Gastrocnemius medialis (tissue), 4 donors: ENCODE data around the gene CCSER1.

Experiments
- CTCF ChIP-seq, 5 experiments: fragments of 450-650 bp in 3 of 5; fragments of 200-600 bp in 2 of 5; sonication (generic) in 2 of 5; IDR thresholded peaks in 4 of 5; conservative IDR thresholded peaks in 1 of 5; 1 replicate in 4 of 5; 2 replicates in 1 of 5; pipeline ENCODE4 v1.5.1; 2016 to 2019; ENCODE audit warnings: antibody characterized with exemption in 5 of 5, mild to moderate bottlenecking in 3 of 5, moderate library complexity in 3 of 5
- POLR2A ChIP-seq, 2 donors: fragments of 450-650 bp; IDR thresholded peaks; one replicate each; pipeline ENCODE4 v1.6.1; 2017; ENCODE audit warnings: antibody characterized with exemption in 2 of 2, mild to moderate bottlenecking in 2 of 2, moderate library complexity in 2 of 2

- TF ChIP-seq POLR2A (IDR thresholded peaks at IDR 0.05) (no peak), CTCF (IDR thresholded peaks at IDR 0.05 in 4 of 5, conservative IDR thresholded peaks at IDR 0.05 in 1 of 5) (no peak)
Observed at GRCh38 chr4:90127706-90128345, 632 bp downstream of the CCSER1 start.
